HepG2 (cell line): ENCODE data around the gene TMEM164. TPM values are rescaled to one million over a fixed set of nuclear protein-coding genes. Genes with fewer than 3 reads are reported as not detected.
A peak's percentile ranks its signal among the peaks of the same experiment; 100 is the strongest.

Experiments used
- ERF ChIP-seq: IDR thresholded peaks from 2 replicates; pipeline ENCODE4 v1.6.1; 2018; ENCODE audit warnings: missing biosample characterization, missing genetic modification reagents
- FOXM1 ChIP-seq: sonication (generic); formaldehyde crosslinking; IDR thresholded peaks from 2 replicates; pipeline ENCODE4 v1.5.0; 2020; ENCODE audit warnings: missing genetic modification reagents
- JUNB ChIP-seq: sonication (generic); formaldehyde crosslinking; IDR thresholded peaks from 2 replicates; pipeline ENCODE4 v1.8.0; 2022; ENCODE audit warnings: missing genetic modification reagents, mild to moderate bottlenecking, borderline replicate concordance
- MEF2D ChIP-seq: sonication (generic); formaldehyde crosslinking; IDR thresholded peaks from 2 replicates; pipeline ENCODE4 v1.5.1; 2020; ENCODE audit warnings: mild to moderate bottlenecking, missing genetic modification reagents
- MYNN ChIP-seq: sonication (generic); formaldehyde crosslinking; IDR thresholded peaks from 2 replicates; pipeline ENCODE4 v1.4.0; 2020; ENCODE audit warnings: mild to moderate bottlenecking, low read depth, missing genetic modification reagents
- POGK ChIP-seq: sonication (generic); formaldehyde crosslinking; conservative IDR thresholded peaks from 2 replicates; pipeline ENCODE4 v1.8.0; 2022; ENCODE audit warnings: mild to moderate bottlenecking, moderate library complexity, missing genetic modification reagents
- SALL1 ChIP-seq: sonication (generic); formaldehyde crosslinking; IDR thresholded peaks from 2 replicates; pipeline ENCODE4 v1.8.0; 2022; ENCODE audit warnings: mild to moderate bottlenecking, missing genetic modification reagents
- SPEN ChIP-seq: sonication (generic); formaldehyde crosslinking; IDR thresholded peaks from 2 replicates; pipeline ENCODE4 v1.5.1; 2020; ENCODE audit warnings: low read depth, mild to moderate bottlenecking, missing genetic modification reagents
- TAF1 ChIP-seq: sonication (generic); formaldehyde crosslinking; IDR thresholded peaks from 2 replicates; pipeline ENCODE4 v1.4.0; 2020; ENCODE audit warnings: missing genetic modification reagents
- TBX3 ChIP-seq: fragments of 450-650 bp; IDR thresholded peaks from 2 replicates; pipeline ENCODE4 v1.6.1; 2017; ENCODE audit warnings: antibody characterized with exemption, mild to moderate bottlenecking, inconsistent platforms, borderline replicate concordance
- ZBTB21 ChIP-seq: sonication (generic); formaldehyde crosslinking; IDR thresholded peaks from 2 replicates; pipeline ENCODE4 v1.4.0; 2020; ENCODE audit warnings: missing genetic modification reagents
- ZGPAT ChIP-seq: IDR thresholded peaks from 2 replicates; pipeline ENCODE4 v1.6.1; 2016; ENCODE audit warnings: mild to moderate bottlenecking
- ZNF207 ChIP-seq: fragments of 450-650 bp; IDR thresholded peaks from 2 replicates; pipeline ENCODE4 v1.6.1; 2016; ENCODE audit warnings: antibody characterized with exemption, borderline replicate concordance
- ZNF234 ChIP-seq: sonication (generic); formaldehyde crosslinking; conservative IDR thresholded peaks from 2 replicates; pipeline ENCODE4 v1.5.1; 2020; ENCODE audit warnings: mild to moderate bottlenecking, missing genetic modification reagents
- ZNF281 ChIP-seq: sonication (generic); formaldehyde crosslinking; IDR thresholded peaks from 2 replicates; pipeline ENCODE4 v1.4.0; 2020; ENCODE audit warnings: missing genetic modification reagents, borderline replicate concordance
- ZNF530 ChIP-seq: sonication (generic); formaldehyde crosslinking; IDR thresholded peaks from 2 replicates; pipeline ENCODE4 v1.5.0; 2020; ENCODE audit warnings: low read depth, mild to moderate bottlenecking, missing genetic modification reagents
- ZNF549 ChIP-seq: sonication (generic); formaldehyde crosslinking; IDR thresholded peaks from 2 replicates; pipeline ENCODE4 v1.5.0; 2020; ENCODE audit warnings: missing genetic modification reagents
- ZNF589 ChIP-seq: sonication (generic); formaldehyde crosslinking; conservative IDR thresholded peaks from 2 replicates; pipeline ENCODE4 v1.8.0; 2022; ENCODE audit warnings: mild to moderate bottlenecking, moderate library complexity, missing genetic modification reagents
- ZNF672 ChIP-seq: sonication (generic); formaldehyde crosslinking; IDR thresholded peaks from 2 replicates; pipeline ENCODE4 v1.8.1; 2022; ENCODE audit warnings: missing genetic modification reagents
- ZNF687 ChIP-seq: sonication (generic); formaldehyde crosslinking; IDR thresholded peaks from 2 replicates; pipeline ENCODE4 v1.5.1; 2020; ENCODE audit warnings: mild to moderate bottlenecking, missing genetic modification reagents, moderate library complexity
- ZNF776 ChIP-seq: sonication (generic); formaldehyde crosslinking; IDR thresholded peaks from 2 replicates; pipeline ENCODE4 v1.4.0; 2020; ENCODE audit warnings: mild to moderate bottlenecking, missing genetic modification reagents
- polyA plus RNA-seq, 8 experiments: library from polyadenylated mRNA; depleted of rRNA in 3 of 8; stranded (reverse) in 7 of 8; unstranded in 1 of 8; fragments of >200 nt; fragmentation: Illumina TruSeq in 4 of 8; extraction: Trizol in 4 of 8; gene quantifications; 2 replicates each; pipeline versions ENCODE4 v1.2.1 to v1.2.3, GENCODE V29; 2011 to 2016; ENCODE audit warnings: low read depth in 4 of 8, missing spikeins in 1 of 8, mixed read lengths in 1 of 8; ENCODE audit not compliant: insufficient read depth in 1 of 8
- total RNA-seq, 5 experiments: library from RNA; depleted of rRNA; stranded (reverse); fragments of >200 nt; fragmentation: Illumina TruSeq; extraction: Trizol; gene quantifications; 2 replicates each; pipeline ENCODE4 v1.2.3, GENCODE V29; 2016; ENCODE audit warnings: low read depth in 1 of 5

TMEM164 gene
- total and polyA plus RNA-seq, 2 of the 13 experiments (the other 11 are each of a cell fraction or from before 2014, with no cell fraction given): 5.8 to 13.2 TPM

- TF ChIP-seq POGK (CRISPR knock-in tag) (no peak), ZNF234 (CRISPR knock-in tag) (no peak), TBX3 (peak; percentile 76; the same call in 1 of the 2 replicates), ZNF549 (CRISPR knock-in tag) (no peak), ZNF207 (no peak), ZGPAT (0 out of 2 replicates have a peak, but pooled peaks have one; percentile 27), ZNF589 (no peak), FOXM1 (no peak), MEF2D (no peak), ZNF672 (no peak), SALL1 (CRISPR knock-in tag) (no peak), ZNF687 (CRISPR knock-in tag) (no peak), ZNF530 (CRISPR knock-in tag) (no peak), ZNF281 (CRISPR knock-in tag) (no peak), MYNN (CRISPR knock-in tag) (no peak), TAF1 (CRISPR knock-in tag) (no peak), ZBTB21 (CRISPR knock-in tag) (no peak), ERF (CRISPR knock-in tag) (no peak), ZNF776 (CRISPR knock-in tag) (no peak), SPEN (CRISPR knock-in tag) (no peak), JUNB (CRISPR knock-in tag) (no peak)
These were observed 83.4 kb downstream of the TMEM164 start (continued) for GRCh38 chrX:110086162-110086915.
